Measurements from ENCODE around the gene LDHD. TPM values are rescaled to one million over a fixed set of nuclear protein-coding genes. Genes with fewer than 3 reads are reported as not detected.

Gene LDHD
- total and polyA plus RNA-seq, 2 of the 8 experiments (the other 6 are each of a cell fraction or from before 2014, with no cell fraction given), result 14.9 to 18.2 TPM

DNA sequence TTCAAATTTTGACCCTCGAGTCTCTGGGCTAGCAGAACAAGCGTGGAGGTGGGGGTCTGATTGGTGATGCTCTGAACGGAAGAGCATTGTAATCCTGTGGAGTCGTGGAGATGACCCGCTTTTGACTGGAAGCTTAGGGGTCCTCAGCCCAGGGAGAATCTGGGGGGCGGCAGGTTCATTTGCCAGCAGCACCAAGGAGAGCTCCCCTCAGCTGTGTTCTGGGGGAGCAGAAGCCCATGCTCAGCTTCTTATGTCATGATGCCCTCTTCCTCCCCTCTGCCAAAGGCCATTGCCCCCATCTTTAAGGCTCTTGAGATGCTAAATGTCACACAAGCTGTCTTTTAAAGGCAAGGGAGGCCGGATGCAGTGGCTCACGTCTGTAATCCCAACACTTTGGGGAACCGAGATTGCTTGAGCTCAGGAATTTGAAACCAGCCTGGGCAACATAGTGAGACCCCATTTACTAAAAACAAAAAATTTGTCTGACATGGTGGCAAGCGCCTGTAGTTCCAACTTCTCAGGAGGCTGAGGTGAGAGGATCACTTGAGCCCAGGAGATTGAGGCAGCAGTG is 19.3 kb downstream of the LDHD start:
- Histone ChIP-seq H3K18ac (ENCODE audit: extremely low read depth, low read length) (no peak overlapping the region), H3K4me1 (replicated peaks in 1 of 4; ENCODE audit: control insufficient read depth in 3 of 4, insufficient read depth in 4 of 4, low read length in 3 of 4) (peaks cover 13 to 49% (median 34%) of the 10 kb centered on the region in 4 experiments), H3K9ac (replicated peaks in 1 of 4; ENCODE audit: extremely low read depth in 1 of 4, low read depth in 3 of 4, low read length in 3 of 4) (no peak overlapping the region), H3K36me3 (ENCODE audit: control insufficient read depth in 2 of 4, insufficient read depth in 4 of 4, low read length in 3 of 4) (peaks cover 0 to 2% (median 0%) of the 10 kb centered on the region in 4 experiments; a peak in 1 of 8 replicates), H3K14ac (ENCODE audit: insufficient read length) (no peak overlapping the region), H4K20me1 (replicated peaks in 1 of 2; ENCODE audit: control insufficient read depth in 1 of 2, insufficient read depth in 2 of 2, low read length in 2 of 2) (peaks cover 10 to 18% of the 10 kb centered on the region in 2 experiments), H2BK20ac (ENCODE audit: low read length) (no peak overlapping the region), H3K79me2 (ENCODE audit: control insufficient read depth in 1 of 2, insufficient read depth in 2 of 2, low read length in 2 of 2) (peaks cover 0 to 27% of the 10 kb centered on the region in 2 experiments; a peak in 1 of 4 replicates), H2AK5ac (ENCODE audit: low read depth, low read length) (no peak overlapping the region), H2BK15ac (ENCODE audit: low read length) (no peak overlapping the region), H3K27ac (ENCODE audit: low read depth, low read length) (no peak overlapping the region), H3K79me1 (ENCODE audit: low read depth, low read length) (peaks cover 17% of the 10 kb centered on the region), H3K9me3 (ENCODE audit: insufficient read depth in 2 of 2, low read depth in 1 of 2, low read length in 1 of 2) (no peaks in the 10 kb centered on the region), H2BK5ac (ENCODE audit: low read depth, low read length) (no peak overlapping the region), H2BK12ac (ENCODE audit: low read depth, low read length) (no peak overlapping the region), H3K23ac (ENCODE audit: insufficient read length) (no peak overlapping the region), H3K56ac (replicated peaks; ENCODE audit: insufficient read length, low read depth, low read length) (no peak overlapping the region), H3K27me3 (replicated peaks in 1 of 4; ENCODE audit: control insufficient read depth in 3 of 4, extremely low read depth in 1 of 4, insufficient read depth in 3 of 4, low read length in 3 of 4) (no peaks in the 10 kb centered on the region), H3K23me2 (ENCODE audit: low read depth, low read length) (no peaks in the 10 kb centered on the region), H4K91ac (replicated peaks; ENCODE audit: insufficient read length, low read length) (no peak overlapping the region), H4K5ac (ENCODE audit: insufficient read length, low read depth, low read length) (no peak overlapping the region), H2BK120ac (replicated peaks; ENCODE audit: low read depth, low read length) (no peak overlapping the region), H3K4me3 (ENCODE audit: extremely low read depth in 1 of 4, insufficient read depth in 2 of 4, low read depth in 3 of 4, low read length in 4 of 4) (no peak overlapping the region), H4K8ac (ENCODE audit: extremely low read depth, insufficient read depth, low read length) (no peak overlapping the region; the same call in 1 of the 2 replicates), H3K4ac (replicated peaks; ENCODE audit: insufficient read length, low read depth, low read length) (no peak overlapping the region), H3K4me2 (ENCODE audit: insufficient read depth in 1 of 2, low read depth in 2 of 2, low read length in 2 of 2) (no peak overlapping the region; a peak in 1 of 4 replicates), H2AFZ (ENCODE audit: low read length) (no peak overlapping the region)
- FAIRE-seq (no peak), DNase-seq (ENCODE audit: low read depth in 1 of 2, low spot score in 2 of 2) (no peak)
- ChIA-PET POLR2A (ENCODE audit: partially characterized antibody) (interaction anchor here (1.2 to 5.0 kb wide), 5 partner anchors 13 to 360 kb away, joined by 3 to 42 read pairs (median 5); partner anchors contain the start of gene LDHD), CTCF (ENCODE audit: partially characterized antibody) (interaction anchor here (0.7 to 8.0 kb wide), 33 partner anchors 8 to 370 kb away, joined by 3 to 133 read pairs (median 4); partner anchors contain the start of genes LDHD and ZNRF1)
- 92% methylated on average over 10 of the region's 10 CpGs; no CpG with 5 or more reads in 1 of the 2 experiments for WGBS, 2 experiments (ENCODE audit: extremely low coverage in 1 of 2, insufficient coverage in 1 of 2, insufficient read length in 1 of 2, insufficient replicate concordance in 2 of 2, low coverage in 1 of 2, low lambda C conversion rate in 2 of 2, missing lambda C conversion rate in 1 of 2)
- no peak for TF ChIP-seq RNF2 (IDR thresholded peaks at IDR 0.05; ENCODE audit: borderline replicate concordance, low read depth, low read length, missing control alignments, poor library complexity, severe bottlenecking)

All from H1 (cell line).